A673 (cell line): ENCODE data around the gene FBXO42. TPM values are rescaled to one million over a fixed set of nuclear protein-coding genes. Genes with fewer than 3 reads are reported as not detected.

Source experiments
- BruUV-seq: library from RNA; stranded (reverse); fragments of 400-500 nt; replicated peaks from 2 replicates; lab custom pipeline; 2021; lab: Mats Ljungman, UMichigan
- CTCF ChIA-PET: fragments of 300-600 bp; sonication (Branson Sonifier 250); formaldehyde crosslinking; loops from one replicate; lab custom pipeline; 2022; ENCODE audit warnings: antibody characterized with exemption; lab: Charles Lee
- POLR2A ChIA-PET: fragments of 300-600 bp; sonication (Branson Sonifier 250); formaldehyde crosslinking; loops from one replicate; lab custom pipeline; 2022; ENCODE audit warnings: antibody characterized with exemption; ENCODE audit not compliant: low non-redundant PET; lab: Charles Lee
- DNase-seq: peaks from one replicate; pipeline ENCODE4 v3.0.0-alpha.2; 2015; ENCODE audit warnings: low spot score
- H3K27ac ChIP-seq: fragments of 200-600 bp; sonication (generic); 2 replicates; pipeline ENCODE4 v1.5.1; 2016; ENCODE audit warnings: mixed run types, low read depth, mild to moderate bottlenecking, mixed read lengths, antibody characterized with exemption, low read length; ENCODE audit not compliant: poor library complexity, severe bottlenecking
- H3K27me3 ChIP-seq: fragments of 200-600 bp; sonication (generic); replicated peaks from 2 replicates; pipeline ENCODE4 v1.6.1; 2017; ENCODE audit warnings: mixed run types, low read depth, mild to moderate bottlenecking, mixed read lengths, antibody characterized with exemption, low read length; ENCODE audit not compliant: insufficient read depth, poor library complexity
- H3K36me3 ChIP-seq: fragments of 200-600 bp; sonication (generic); 2 replicates; pipeline ENCODE4 v1.6.1; 2016; ENCODE audit warnings: mixed run types, mild to moderate bottlenecking, mixed read lengths, antibody characterized with exemption, low read length; ENCODE audit not compliant: insufficient read depth, poor library complexity, severe bottlenecking
- H3K4me1 ChIP-seq: fragments of 200-600 bp; sonication (generic); 2 replicates; pipeline ENCODE4 v1.6.1; 2017; ENCODE audit warnings: mixed run types, mild to moderate bottlenecking, mixed read lengths, antibody characterized with exemption, low read length; ENCODE audit not compliant: insufficient read depth, poor library complexity, severe bottlenecking
- H3K4me3 ChIP-seq: fragments of 200-600 bp; sonication (generic); 2 replicates; pipeline ENCODE4 v1.5.1; 2016; ENCODE audit warnings: low read depth, mixed run types, mild to moderate bottlenecking, mixed read lengths, low read length; ENCODE audit not compliant: poor library complexity, severe bottlenecking
- H3K9me3 ChIP-seq: fragments of 200-600 bp; sonication (generic); 2 replicates; pipeline ENCODE4 v1.6.1; 2016; ENCODE audit warnings: mixed run types, low read depth, mild to moderate bottlenecking, mixed read lengths, antibody characterized with exemption, low read length; ENCODE audit not compliant: poor library complexity, severe bottlenecking
- CTCF ChIP-seq: fragments of 300-800, 200-600 bp; sonication (generic); conservative IDR thresholded peaks from 2 replicates; pipeline ENCODE4 v1.5.1; 2017; ENCODE audit warnings: low read depth, mild to moderate bottlenecking, antibody characterized with exemption, low read length, moderate library complexity, mixed read lengths
- EZH2 ChIP-seq: fragments of 200-600 bp; sonication (generic); IDR thresholded peaks from 2 replicates; pipeline ENCODE4 v1.6.1; 2017; ENCODE audit warnings: borderline replicate concordance, low read depth, mild to moderate bottlenecking, mixed read lengths, antibody characterized with exemption, low read length; ENCODE audit not compliant: poor library complexity, severe bottlenecking
- intact Hi-C: fragments of 100-400 bp; cut with micrococcal nuclease; formaldehyde crosslinking; loops from one replicate; pipeline ENCODE4 v1.10.0; 2022; ENCODE audit not compliant: unreplicated experiment
- total RNA-seq: library from RNA; stranded (reverse); gene quantifications from 2 replicates; pipeline ENCODE4 v1.2.3, GENCODE V29; 2021

Gene FBXO42
- total RNA-seq, 1 experiment from 2014 or later, result 19.5 TPM

GRCh38 chr1:16293538-16293937, 58.7 kb downstream of the FBXO42 start:
- no peaks in the 10 kb centered on the region for H3K36me3 ChIP-seq
- no peaks in the 10 kb centered on the region for H3K4me1 ChIP-seq
- TSS peak; percentile 14 for BruUV-seq
- no peak for DNase-seq
- H3K27ac ChIP-seq, result no peak overlapping the region
- CTCF ChIA-PET, result no interaction called here
- POLR2A ChIA-PET, result no interaction called here
- TF ChIP-seq CTCF, result no peak
- no peak for TF ChIP-seq EZH2
- intact Hi-C loops, result no loop called here
- H3K27me3 ChIP-seq, result no peaks in the 10 kb centered on the region
- H3K4me3 ChIP-seq, result no peak overlapping the region
- no peaks in the 10 kb centered on the region for H3K9me3 ChIP-seq

- Histone ChIP-seq H3K9me3 (no peaks in the 10 kb centered on the region), H3K27ac (no peak overlapping the region), H3K4me1 (no peaks in the 10 kb centered on the region), H3K4me3 (no peak overlapping the region), H3K36me3 (no peaks in the 10 kb centered on the region), H3K27me3 (no peaks in the 10 kb centered on the region)
- intact Hi-C loops, result no loop called here
- TF ChIP-seq CTCF (no peak), EZH2 (no peak)
- no TSS peak for BruUV-seq
- no peak for DNase-seq
- ChIA-PET POLR2A (no interaction called here), CTCF (no interaction called here)
Observed at GRCh38 chr1:16292739-16293138, 59.5 kb downstream of the FBXO42 start.

- Histone ChIP-seq H3K9me3 (no peaks in the 10 kb centered on the region), H3K4me3 (no peak overlapping the region), H3K27ac (no peak overlapping the region), H3K4me1 (no peaks in the 10 kb centered on the region), H3K27me3 (no peaks in the 10 kb centered on the region), H3K36me3 (no peaks in the 10 kb centered on the region)
- BruUV-seq, result no TSS peak
- POLR2A ChIA-PET, result no interaction called here
- intact Hi-C loops, result no loop called here
- CTCF ChIA-PET, result no interaction called here
- DNase-seq, result no peak
- no peak for TF ChIP-seq EZH2
Observed at GRCh38 chr1:16289959-16290358, 62.3 kb downstream of the FBXO42 start.

GRCh38 chr1:16286122-16286521, 66.2 kb downstream of the FBXO42 start:
- no TSS peak for BruUV-seq
- Histone ChIP-seq H3K4me3 (no peak overlapping the region), H3K4me1 (no peaks in the 10 kb centered on the region), H3K9me3 (no peaks in the 10 kb centered on the region), H3K27ac (no peak overlapping the region), H3K36me3 (no peaks in the 10 kb centered on the region), H3K27me3 (no peaks in the 10 kb centered on the region)
- TF ChIP-seq CTCF, result no peak
- ChIA-PET CTCF (no interaction called here), POLR2A (no interaction called here)
- DNase-seq, result no peak
- intact Hi-C loops, result no loop called here
